HEK293 (cell line): Measurements from ENCODE around the gene NLRP7.
A peak's percentile ranks its signal among the peaks of the same experiment; 100 is the strongest.

ENCODE experiments used
- CTCF ChIA-PET: fragments of 350-600 bp; formaldehyde crosslinking; extraction: SDS; loops from one replicate; lab custom pipeline; 2021; ENCODE audit warnings: antibody characterized with exemption; lab: Yijun Ruan, JAX
- POLR2A ChIA-PET: fragments of 300-600 bp; formaldehyde crosslinking; extraction: SDS; loops from one replicate; lab custom pipeline; 2020; ENCODE audit warnings: antibody characterized with exemption, inconsistent platforms; lab: Yijun Ruan, JAX
- H3K27ac ChIP-seq: fragments of 200-500 bp; sonication (Bioruptor generic); 2 replicates; pipeline ENCODE4 v1.5.1; 2014; ENCODE audit warnings: low read depth, low read length, control low read depth, inconsistent platforms; ENCODE audit errors: extremely low read depth
- H3K36me3 ChIP-seq, 2 experiments: fragments of 200-500 bp in 1 of 2; sonication (Bioruptor generic) in 1 of 2; 1 replicate in 1 of 2; 2 replicates in 1 of 2; pipeline ENCODE4 v1.5.1; 2014 to 2017; ENCODE audit warnings: inconsistent platforms in 2 of 2, low read length in 2 of 2; ENCODE audit not compliant: control insufficient read depth in 2 of 2, insufficient read depth in 1 of 2
- H3K4me1 ChIP-seq: fragments of 200-500 bp; sonication (Bioruptor generic); 2 replicates; pipeline ENCODE4 v1.5.1; 2014; ENCODE audit warnings: mild to moderate bottlenecking, low read length, inconsistent platforms; ENCODE audit not compliant: control insufficient read depth, insufficient read depth
- H3K4me3 ChIP-seq: 2 replicates; pipeline ENCODE4 v1.5.1; 2011; ENCODE audit warnings: low read depth, mild to moderate bottlenecking, control low read depth, low read length, moderate library complexity
- H3K9me3 ChIP-seq: fragments of 200-500 bp; sonication (Bioruptor generic); 2 replicates; pipeline ENCODE4 v1.5.1; 2014; ENCODE audit warnings: low read depth, low read length, inconsistent platforms; ENCODE audit not compliant: control insufficient read depth, insufficient read depth
- SCRT2 ChIP-seq: fragments of 450-650 bp; formaldehyde crosslinking; IDR thresholded peaks from 2 replicates; pipeline ENCODE4 v1.5.1; 2016; ENCODE audit warnings: missing biosample characterization, missing genetic modification characterization
- ZNF155 ChIP-seq: fragments of 450-650 bp; formaldehyde crosslinking; IDR thresholded peaks from 2 replicates; pipeline ENCODE4 v1.5.1; 2016; ENCODE audit warnings: missing biosample characterization, missing genetic modification characterization
- ZNF214 ChIP-seq: fragments of 450-650 bp; formaldehyde crosslinking; IDR thresholded peaks from 2 replicates; pipeline ENCODE4 v1.5.1; 2017; ENCODE audit warnings: missing biosample characterization, mild to moderate bottlenecking, missing genetic modification characterization, borderline replicate concordance
- ZNF26 ChIP-seq: fragments of 450-650 bp; formaldehyde crosslinking; IDR thresholded peaks from 2 replicates; pipeline ENCODE4 v1.5.1; 2016; ENCODE audit warnings: missing biosample characterization, missing genetic modification characterization
- ZNF366 ChIP-seq: fragments of 450-650 bp; formaldehyde crosslinking; conservative IDR thresholded peaks from 2 replicates; pipeline ENCODE4 v1.5.1; 2016; ENCODE audit warnings: missing biosample characterization, missing genetic modification characterization
- ZNF529 ChIP-seq: fragments of 450-650 bp; formaldehyde crosslinking; IDR thresholded peaks from 2 replicates; pipeline ENCODE4 v1.5.1; 2017; ENCODE audit warnings: missing genetic modification characterization, missing biosample characterization; ENCODE audit not compliant: insufficient replicate concordance
- ZNF596 ChIP-seq: fragments of 450-650 bp; IDR thresholded peaks from 2 replicates; pipeline ENCODE4 v1.5.0; 2018; ENCODE audit warnings: missing biosample characterization, mild to moderate bottlenecking, missing genetic modification characterization, moderate library complexity
- ZNF747 ChIP-seq: fragments of 450-650 bp; formaldehyde crosslinking; IDR thresholded peaks from 2 replicates; pipeline ENCODE4 v1.5.1; 2016; ENCODE audit warnings: missing biosample characterization, missing genetic modification characterization
- TF ChIP-seq, protein P1 (sequence below): fragments of 450-650 bp; formaldehyde crosslinking; IDR thresholded peaks from 2 replicates; pipeline ENCODE4 v1.5.1; 2016; ENCODE audit warnings: missing biosample characterization, missing genetic modification characterization
- TF ChIP-seq, protein P2 (sequence below): fragments of 450-650 bp; formaldehyde crosslinking; IDR thresholded peaks from 2 replicates; pipeline ENCODE4 v1.5.1; 2017; ENCODE audit warnings: missing biosample characterization, missing genetic modification characterization
- TF ChIP-seq, protein P3 (sequence below): fragments of 450-650 bp; formaldehyde crosslinking; IDR thresholded peaks from 2 replicates; pipeline ENCODE4 v1.5.1; 2016; ENCODE audit warnings: missing biosample characterization, missing genetic modification characterization

Gene NLRP7

DNA sequence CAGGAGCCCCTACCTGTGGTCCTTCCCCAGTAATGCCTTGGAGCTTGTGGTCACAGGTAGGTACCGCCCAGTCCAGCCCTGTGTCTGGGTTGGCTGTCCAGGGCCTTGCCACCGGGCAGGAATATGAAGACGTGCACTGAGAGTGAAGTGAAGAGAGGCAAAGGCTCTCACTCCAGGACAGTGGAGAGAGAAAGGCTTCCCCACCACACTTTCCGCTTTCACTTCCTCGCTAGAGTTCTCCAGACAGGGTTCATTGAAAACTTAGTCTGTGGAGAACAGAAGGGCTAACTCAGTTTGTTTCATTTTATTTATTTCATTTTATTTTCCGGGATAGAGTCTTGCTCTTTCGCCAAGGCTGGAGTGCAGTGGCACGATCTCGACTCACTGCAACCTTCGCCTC, 59.1 kb downstream of the NLRP7 start (continued):
- TF ChIP-seq, protein P1, sequence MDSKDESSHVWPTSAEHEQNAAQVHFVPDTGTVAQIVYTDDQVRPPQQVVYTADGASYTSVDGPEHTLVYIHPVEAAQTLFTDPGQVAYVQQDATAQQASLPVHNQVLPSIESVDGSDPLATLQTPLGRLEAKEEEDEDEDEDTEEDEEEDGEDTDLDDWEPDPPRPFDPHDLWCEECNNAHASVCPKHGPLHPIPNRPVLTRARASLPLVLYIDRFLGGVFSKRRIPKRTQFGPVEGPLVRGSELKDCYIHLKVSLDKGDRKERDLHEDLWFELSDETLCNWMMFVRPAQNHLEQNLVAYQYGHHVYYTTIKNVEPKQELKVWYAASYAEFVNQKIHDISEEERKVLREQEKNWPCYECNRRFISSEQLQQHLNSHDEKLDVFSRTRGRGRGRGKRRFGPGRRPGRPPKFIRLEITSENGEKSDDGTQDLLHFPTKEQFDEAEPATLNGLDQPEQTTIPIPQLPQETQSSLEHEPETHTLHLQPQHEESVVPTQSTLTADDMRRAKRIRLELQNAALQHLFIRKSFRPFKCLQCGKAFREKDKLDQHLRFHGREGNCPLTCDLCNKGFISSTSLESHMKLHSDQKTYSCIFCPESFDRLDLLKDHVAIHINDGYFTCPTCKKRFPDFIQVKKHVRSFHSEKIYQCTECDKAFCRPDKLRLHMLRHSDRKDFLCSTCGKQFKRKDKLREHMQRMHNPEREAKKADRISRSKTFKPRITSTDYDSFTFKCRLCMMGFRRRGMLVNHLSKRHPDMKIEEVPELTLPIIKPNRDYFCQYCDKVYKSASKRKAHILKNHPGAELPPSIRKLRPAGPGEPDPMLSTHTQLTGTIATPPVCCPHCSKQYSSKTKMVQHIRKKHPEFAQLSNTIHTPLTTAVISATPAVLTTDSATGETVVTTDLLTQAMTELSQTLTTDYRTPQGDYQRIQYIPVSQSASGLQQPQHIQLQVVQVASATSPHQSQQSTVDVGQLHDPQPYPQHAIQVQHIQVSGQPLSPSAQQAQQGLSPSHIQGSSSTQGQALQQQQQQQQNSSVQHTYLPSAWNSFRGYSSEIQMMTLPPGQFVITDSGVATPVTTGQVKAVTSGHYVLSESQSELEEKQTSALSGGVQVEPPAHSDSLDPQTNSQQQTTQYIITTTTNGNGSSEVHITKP (tag by site-specific recombination): no peak
- TF ChIP-seq ZNF26 (no peak), ZNF747 (tag by site-specific recombination) (no peak), ZNF529 (no peak), ZNF366 (no peak), ZNF596 (tag by site-specific recombination) (no peak), ZNF155 (tag by site-specific recombination) (no peak), ZNF214 (no peak)
- TF ChIP-seq, protein P2, sequence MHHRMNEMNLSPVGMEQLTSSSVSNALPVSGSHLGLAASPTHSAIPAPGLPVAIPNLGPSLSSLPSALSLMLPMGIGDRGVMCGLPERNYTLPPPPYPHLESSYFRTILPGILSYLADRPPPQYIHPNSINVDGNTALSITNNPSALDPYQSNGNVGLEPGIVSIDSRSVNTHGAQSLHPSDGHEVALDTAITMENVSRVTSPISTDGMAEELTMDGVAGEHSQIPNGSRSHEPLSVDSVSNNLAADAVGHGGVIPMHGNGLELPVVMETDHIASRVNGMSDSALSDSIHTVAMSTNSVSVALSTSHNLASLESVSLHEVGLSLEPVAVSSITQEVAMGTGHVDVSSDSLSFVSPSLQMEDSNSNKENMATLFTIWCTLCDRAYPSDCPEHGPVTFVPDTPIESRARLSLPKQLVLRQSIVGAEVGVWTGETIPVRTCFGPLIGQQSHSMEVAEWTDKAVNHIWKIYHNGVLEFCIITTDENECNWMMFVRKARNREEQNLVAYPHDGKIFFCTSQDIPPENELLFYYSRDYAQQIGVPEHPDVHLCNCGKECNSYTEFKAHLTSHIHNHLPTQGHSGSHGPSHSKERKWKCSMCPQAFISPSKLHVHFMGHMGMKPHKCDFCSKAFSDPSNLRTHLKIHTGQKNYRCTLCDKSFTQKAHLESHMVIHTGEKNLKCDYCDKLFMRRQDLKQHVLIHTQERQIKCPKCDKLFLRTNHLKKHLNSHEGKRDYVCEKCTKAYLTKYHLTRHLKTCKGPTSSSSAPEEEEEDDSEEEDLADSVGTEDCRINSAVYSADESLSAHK (tag by site-specific recombination): no peak
- TF ChIP-seq, protein P3, sequence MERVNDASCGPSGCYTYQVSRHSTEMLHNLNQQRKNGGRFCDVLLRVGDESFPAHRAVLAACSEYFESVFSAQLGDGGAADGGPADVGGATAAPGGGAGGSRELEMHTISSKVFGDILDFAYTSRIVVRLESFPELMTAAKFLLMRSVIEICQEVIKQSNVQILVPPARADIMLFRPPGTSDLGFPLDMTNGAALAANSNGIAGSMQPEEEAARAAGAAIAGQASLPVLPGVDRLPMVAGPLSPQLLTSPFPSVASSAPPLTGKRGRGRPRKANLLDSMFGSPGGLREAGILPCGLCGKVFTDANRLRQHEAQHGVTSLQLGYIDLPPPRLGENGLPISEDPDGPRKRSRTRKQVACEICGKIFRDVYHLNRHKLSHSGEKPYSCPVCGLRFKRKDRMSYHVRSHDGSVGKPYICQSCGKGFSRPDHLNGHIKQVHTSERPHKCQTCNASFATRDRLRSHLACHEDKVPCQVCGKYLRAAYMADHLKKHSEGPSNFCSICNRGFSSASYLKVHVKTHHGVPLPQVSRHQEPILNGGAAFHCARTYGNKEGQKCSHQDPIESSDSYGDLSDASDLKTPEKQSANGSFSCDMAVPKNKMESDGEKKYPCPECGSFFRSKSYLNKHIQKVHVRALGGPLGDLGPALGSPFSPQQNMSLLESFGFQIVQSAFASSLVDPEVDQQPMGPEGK: no peak

- Histone ChIP-seq H3K4me3 (no peak overlapping the region), H3K4me1 (no peaks in the 10 kb centered on the region), H3K27ac (no peak overlapping the region), H3K9me3 (no peaks in the 10 kb centered on the region), H3K36me3 (no peaks in the 10 kb centered on the region)
- TF ChIP-seq, protein P1 (tag by site-specific recombination): peak; percentile 36; the same call in 1 of the 2 replicates
- no peak for TF ChIP-seq SCRT2 (tag by site-specific recombination)
- POLR2A ChIA-PET: no interaction called here
- CTCF ChIA-PET: interaction anchor here (2.6 kb wide), 1 partner anchor 535 kb away, joined by 10 read pairs; no protein-coding TSS in a partner anchor
These were observed 64.1 kb downstream of the NLRP7 start for GRCh38 chr19:54883228-54883627.
